OCI-LY1 (cell line): ENCODE measurements around the gene CELF4.

ENCODE experiments used
- H2AFZ ChIP-seq: fragments of 200-600 bp; sonication (generic), shearing (Covaris generic); 2 replicates; pipeline ENCODE4 v1.6.0; 2014; ENCODE audit warnings: antibody characterized with exemption, mild to moderate bottlenecking, low read length
- H3F3A ChIP-seq: fragments of 200-600 bp; sonication (generic), shearing (Covaris generic); 2 replicates; pipeline ENCODE4 v1.6.0; 2014; ENCODE audit warnings: mild to moderate bottlenecking, antibody characterized with exemption, low read length, moderate library complexity; ENCODE audit not compliant: insufficient read depth
- H3K27ac ChIP-seq: fragments of 200-600 bp; sonication (generic); 2 replicates; pipeline ENCODE4 v1.5.1; 2014; ENCODE audit warnings: low read length, mixed run types, mild to moderate bottlenecking, low read depth; ENCODE audit not compliant: poor library complexity, severe bottlenecking
- H3K27me3 ChIP-seq: fragments of 200-600 bp; sonication (generic); 2 replicates; pipeline ENCODE4 v1.6.0; 2014; ENCODE audit warnings: antibody characterized with exemption, mild to moderate bottlenecking, low read length, moderate library complexity; ENCODE audit not compliant: insufficient read depth
- H3K36me3 ChIP-seq: fragments of 200-600 bp; sonication (generic); 2 replicates; pipeline ENCODE4 v1.6.1; 2014; ENCODE audit warnings: mild to moderate bottlenecking, antibody characterized with exemption, low read length, moderate library complexity, mixed read lengths; ENCODE audit not compliant: insufficient read depth
- H3K4me1 ChIP-seq: fragments of 200-600 bp; sonication (generic); 2 replicates; pipeline ENCODE4 v1.5.1; 2014; ENCODE audit warnings: mild to moderate bottlenecking, low read length, moderate library complexity; ENCODE audit not compliant: insufficient read depth, severe bottlenecking
- H3K4me2 ChIP-seq: fragments of 200-600 bp; sonication (generic), shearing (Covaris generic); 2 replicates; pipeline ENCODE4 v1.6.1; 2014; ENCODE audit warnings: low read length
- H3K4me3 ChIP-seq: fragments of 200-600 bp; sonication (generic); 2 replicates; pipeline ENCODE4 v1.5.1; 2014; ENCODE audit warnings: low read length, low read depth, mild to moderate bottlenecking, mixed read lengths; ENCODE audit not compliant: poor library complexity, severe bottlenecking
- H3K79me2 ChIP-seq: fragments of 200-600 bp; shearing (Covaris generic); 2 replicates; pipeline ENCODE4 v1.6.1; 2016; ENCODE audit warnings: mixed run types, low read length, mixed read lengths; ENCODE audit not compliant: insufficient read depth
- H3K9ac ChIP-seq: fragments of 200-600 bp; sonication (generic), shearing (Covaris generic); 2 replicates; pipeline ENCODE4 v1.6.1; 2014; ENCODE audit warnings: mild to moderate bottlenecking, low read length, mixed read lengths
- H3K9me2 ChIP-seq: fragments of 200-600 bp; sonication (generic), shearing (Covaris generic); 2 replicates; pipeline ENCODE4 v1.6.1; 2014; ENCODE audit warnings: low read depth, mild to moderate bottlenecking, low read length, mixed read lengths
- H3K9me3 ChIP-seq: fragments of 200-600 bp; shearing (Covaris generic); 2 replicates; pipeline ENCODE4 v1.6.1; 2014; ENCODE audit warnings: low read length, mixed read lengths
- H4K20me1 ChIP-seq: fragments of 200-600 bp; sonication (generic), shearing (Covaris generic); 2 replicates; pipeline ENCODE4 v1.6.0; 2016; ENCODE audit warnings: mild to moderate bottlenecking, low read length; ENCODE audit not compliant: insufficient read depth
- CTCF ChIP-seq: fragments of 200-600 bp; sonication (generic), shearing (Covaris generic); IDR thresholded peaks from 2 replicates; pipeline ENCODE4 v1.5.1; 2017; ENCODE audit warnings: mild to moderate bottlenecking, antibody characterized with exemption, low read length, moderate library complexity, mixed read lengths
- EZH2 ChIP-seq: fragments of 200-600 bp; sonication (generic), shearing (Covaris generic); IDR thresholded peaks from 2 replicates; pipeline ENCODE4 v1.8.0; 2017; ENCODE audit warnings: borderline replicate concordance, mixed run types, mild to moderate bottlenecking, antibody characterized with exemption, low read length, moderate library complexity, mixed read lengths

CELF4 gene

GRCh38 chr18:37316468-37316867 is 249.1 kb downstream of the CELF4 start:
- Histone ChIP-seq H3K9me2 (no peaks in the 10 kb centered on the region), H3K27me3 (no peaks in the 10 kb centered on the region), H3K4me3 (no peak overlapping the region), H3K36me3 (no peaks in the 10 kb centered on the region), H3F3A (no peaks in the 10 kb centered on the region), H3K9ac (no peak overlapping the region), H2AFZ (no peak overlapping the region), H3K4me2 (no peak overlapping the region), H3K79me2 (no peaks in the 10 kb centered on the region), H3K9me3 (no peaks in the 10 kb centered on the region), H3K27ac (no peak overlapping the region), H3K4me1 (no peaks in the 10 kb centered on the region), H4K20me1 (no peaks in the 10 kb centered on the region)
- no peak for TF ChIP-seq CTCF

- Histone ChIP-seq H3K4me1 (no peaks in the 10 kb centered on the region), H3K27ac (no peak overlapping the region), H4K20me1 (no peaks in the 10 kb centered on the region), H3K36me3 (no peaks in the 10 kb centered on the region), H3K9ac (no peak overlapping the region), H2AFZ (no peak overlapping the region), H3K4me3 (no peak overlapping the region), H3K4me2 (no peak overlapping the region), H3F3A (no peaks in the 10 kb centered on the region), H3K79me2 (no peaks in the 10 kb centered on the region), H3K27me3 (no peaks in the 10 kb centered on the region), H3K9me2 (no peaks in the 10 kb centered on the region), H3K9me3 (no peaks in the 10 kb centered on the region)
- TF ChIP-seq EZH2: no peak
- no peak for TF ChIP-seq CTCF
These were observed 249.7 kb downstream of the CELF4 start for GRCh38 chr18:37315935-37316334.

GRCh38 chr18:37314534-37314933 is 251.1 kb downstream of the CELF4 start:
- no peaks in the 10 kb centered on the region for H4K20me1 ChIP-seq
- H3K36me3 ChIP-seq: no peaks in the 10 kb centered on the region
- H3K4me2 ChIP-seq: no peak overlapping the region
- H3K27ac ChIP-seq: no peak overlapping the region
- no peak overlapping the region for H2AFZ ChIP-seq
- TF ChIP-seq EZH2 (no peak), CTCF (no peak)
- no peak overlapping the region for H3K9ac ChIP-seq
- no peaks in the 10 kb centered on the region for H3K9me3 ChIP-seq
- H3K9me2 ChIP-seq: no peaks in the 10 kb centered on the region
- no peaks in the 10 kb centered on the region for H3F3A ChIP-seq
- no peaks in the 10 kb centered on the region for H3K27me3 ChIP-seq
- H3K4me1 ChIP-seq: no peaks in the 10 kb centered on the region
- no peaks in the 10 kb centered on the region for H3K79me2 ChIP-seq
- H3K4me3 ChIP-seq: no peak overlapping the region
